Measurements from ENCODE around the gene TAF5L. TPM values are rescaled to one million over a fixed set of nuclear protein-coding genes. Genes with fewer than 3 reads are reported as not detected.

TAF5L gene
- total RNA-seq, 1 donor from 2014 or later, result 21.7 TPM

Other genes with a start within 250 kb of the TAF5L start
- under 0.01 TPM in 1 of 2 replicates, not detected in the other for gene ACTA1, start 192.0 kb downstream of the TAF5L start, total RNA-seq
- gene NUP133, start 117.8 kb downstream of the TAF5L start, total RNA-seq, result 31.6 and 32.9 TPM in 2 replicates
- 19.1 and 23.1 TPM in 2 replicates for gene ABCB10, start 67.4 kb downstream of the TAF5L start, total RNA-seq
- gene URB2, start 125 bp upstream of the TAF5L start, total RNA-seq, result 8.2 and 9.6 TPM in 2 replicates